ENCODE measurements around the gene INAFM2.

The INAFM2 gene

GRCh38 chr15:40344631-40345120 lies 21.2 kb downstream of the INAFM2 start:
- TF ChIP-seq FOXP2 (optimal IDR thresholded peaks at IDR 0.05; ENCODE audit: borderline replicate concordance, extremely low read depth, extremely low read length, insufficient read depth) (no peak), SIN3A (IDR thresholded peaks at IDR 0.05; ENCODE audit: borderline replicate concordance, insufficient read depth, low read length) (no peak), TAF1 (IDR thresholded peaks at IDR 0.05; ENCODE audit: borderline replicate concordance, insufficient read depth, low read length) (no peak), POLR2AphosphoS5 (IDR thresholded peaks at IDR 0.05; ENCODE audit: low read depth, low read length) (no peak)
- TF ChIP-seq, protein P1, sequence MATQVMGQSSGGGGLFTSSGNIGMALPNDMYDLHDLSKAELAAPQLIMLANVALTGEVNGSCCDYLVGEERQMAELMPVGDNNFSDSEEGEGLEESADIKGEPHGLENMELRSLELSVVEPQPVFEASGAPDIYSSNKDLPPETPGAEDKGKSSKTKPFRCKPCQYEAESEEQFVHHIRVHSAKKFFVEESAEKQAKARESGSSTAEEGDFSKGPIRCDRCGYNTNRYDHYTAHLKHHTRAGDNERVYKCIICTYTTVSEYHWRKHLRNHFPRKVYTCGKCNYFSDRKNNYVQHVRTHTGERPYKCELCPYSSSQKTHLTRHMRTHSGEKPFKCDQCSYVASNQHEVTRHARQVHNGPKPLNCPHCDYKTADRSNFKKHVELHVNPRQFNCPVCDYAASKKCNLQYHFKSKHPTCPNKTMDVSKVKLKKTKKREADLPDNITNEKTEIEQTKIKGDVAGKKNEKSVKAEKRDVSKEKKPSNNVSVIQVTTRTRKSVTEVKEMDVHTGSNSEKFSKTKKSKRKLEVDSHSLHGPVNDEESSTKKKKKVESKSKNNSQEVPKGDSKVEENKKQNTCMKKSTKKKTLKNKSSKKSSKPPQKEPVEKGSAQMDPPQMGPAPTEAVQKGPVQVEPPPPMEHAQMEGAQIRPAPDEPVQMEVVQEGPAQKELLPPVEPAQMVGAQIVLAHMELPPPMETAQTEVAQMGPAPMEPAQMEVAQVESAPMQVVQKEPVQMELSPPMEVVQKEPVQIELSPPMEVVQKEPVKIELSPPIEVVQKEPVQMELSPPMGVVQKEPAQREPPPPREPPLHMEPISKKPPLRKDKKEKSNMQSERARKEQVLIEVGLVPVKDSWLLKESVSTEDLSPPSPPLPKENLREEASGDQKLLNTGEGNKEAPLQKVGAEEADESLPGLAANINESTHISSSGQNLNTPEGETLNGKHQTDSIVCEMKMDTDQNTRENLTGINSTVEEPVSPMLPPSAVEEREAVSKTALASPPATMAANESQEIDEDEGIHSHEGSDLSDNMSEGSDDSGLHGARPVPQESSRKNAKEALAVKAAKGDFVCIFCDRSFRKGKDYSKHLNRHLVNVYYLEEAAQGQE (IDR thresholded peaks at IDR 0.05; ENCODE audit: insufficient read depth in 1 of 2, low read depth in 2 of 2, low read length in 2 of 2): no peak

DNA sequence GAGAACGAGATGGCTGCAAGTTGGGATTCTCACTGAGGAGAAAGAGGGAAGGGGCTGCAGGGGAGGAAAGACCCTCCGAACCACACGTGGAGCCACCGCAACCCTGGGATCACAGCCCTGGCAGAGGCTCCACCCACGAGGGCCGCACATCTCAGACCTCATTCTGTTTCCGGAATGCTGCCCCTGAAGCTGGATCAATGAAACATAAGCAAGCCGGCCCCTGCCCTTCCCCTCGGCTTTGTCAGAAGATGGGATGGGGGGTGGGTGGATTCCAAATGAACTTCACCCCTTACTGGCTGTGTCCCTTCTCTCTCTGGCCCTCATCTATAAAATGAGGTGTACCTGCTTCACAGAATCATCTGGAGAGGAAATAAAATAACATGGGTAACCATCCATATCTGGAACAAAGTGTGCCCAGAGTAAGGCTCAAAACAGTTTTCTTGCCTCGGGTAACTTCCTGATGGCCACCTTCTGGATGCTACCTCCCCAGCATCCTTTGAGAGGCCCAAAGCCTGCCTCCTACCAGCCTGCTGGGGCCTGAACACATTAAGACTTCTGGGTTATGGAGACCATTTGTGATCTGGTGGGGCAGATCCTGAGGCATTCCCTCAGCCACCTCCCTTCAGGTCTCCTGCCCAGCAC lies 21.9 kb downstream of the INAFM2 start:
- TF ChIP-seq POLR2AphosphoS5 (IDR thresholded peaks at IDR 0.05; ENCODE audit: low read depth, low read length) (no peak), TAF1 (IDR thresholded peaks at IDR 0.05; ENCODE audit: borderline replicate concordance, insufficient read depth, low read length) (no peak), FOXP2 (optimal IDR thresholded peaks at IDR 0.05; ENCODE audit: borderline replicate concordance, extremely low read depth, extremely low read length, insufficient read depth) (no peak), SIN3A (IDR thresholded peaks at IDR 0.05; ENCODE audit: borderline replicate concordance, insufficient read depth, low read length) (no peak)

DNA sequence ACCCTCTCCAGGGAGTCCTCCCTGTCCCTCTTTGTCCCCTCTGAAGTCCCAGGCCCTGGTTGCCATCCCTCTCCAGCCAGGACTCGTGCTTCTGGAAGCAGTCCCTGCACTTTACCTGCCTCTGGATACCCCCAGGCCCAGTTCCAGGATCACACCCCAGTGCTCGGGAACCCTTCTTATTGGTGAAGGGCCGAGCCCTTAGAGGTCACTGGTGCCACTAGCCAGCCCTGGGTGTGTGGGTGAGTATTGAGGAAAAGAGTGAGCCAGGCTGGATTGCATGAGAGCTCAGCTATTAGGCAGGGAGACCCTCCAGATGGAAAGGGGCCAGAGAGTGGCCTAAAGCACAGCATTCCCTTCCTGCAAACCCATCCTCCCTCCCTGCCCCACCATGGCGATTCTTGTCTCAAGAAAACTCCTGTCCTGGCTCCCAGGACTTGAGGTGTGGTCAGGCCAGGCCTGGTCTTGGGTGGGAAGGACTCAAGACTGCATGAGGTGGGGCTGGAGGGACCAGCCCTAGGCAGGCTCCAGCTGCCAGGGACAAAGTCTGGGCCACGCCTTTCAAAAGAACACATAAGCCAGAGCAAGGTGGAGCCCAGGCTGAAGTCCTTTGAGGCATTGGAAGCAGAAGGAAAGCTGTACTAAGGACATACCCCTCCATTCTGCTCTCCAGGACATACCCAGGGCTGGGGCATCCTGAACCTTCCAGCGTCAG lies 22.5 kb downstream of the INAFM2 start:
- TF ChIP-seq, protein P1 (IDR thresholded peaks at IDR 0.05; ENCODE audit: insufficient read depth in 1 of 2, low read depth in 2 of 2, low read length in 2 of 2): no peak
- TF ChIP-seq SIN3A (IDR thresholded peaks at IDR 0.05; ENCODE audit: borderline replicate concordance, insufficient read depth, low read length) (no peak), POLR2AphosphoS5 (IDR thresholded peaks at IDR 0.05; ENCODE audit: low read depth, low read length) (no peak), FOXP2 (optimal IDR thresholded peaks at IDR 0.05; ENCODE audit: borderline replicate concordance, extremely low read depth, extremely low read length, insufficient read depth) (no peak), TAF1 (IDR thresholded peaks at IDR 0.05; ENCODE audit: borderline replicate concordance, insufficient read depth, low read length) (no peak)

DNA sequence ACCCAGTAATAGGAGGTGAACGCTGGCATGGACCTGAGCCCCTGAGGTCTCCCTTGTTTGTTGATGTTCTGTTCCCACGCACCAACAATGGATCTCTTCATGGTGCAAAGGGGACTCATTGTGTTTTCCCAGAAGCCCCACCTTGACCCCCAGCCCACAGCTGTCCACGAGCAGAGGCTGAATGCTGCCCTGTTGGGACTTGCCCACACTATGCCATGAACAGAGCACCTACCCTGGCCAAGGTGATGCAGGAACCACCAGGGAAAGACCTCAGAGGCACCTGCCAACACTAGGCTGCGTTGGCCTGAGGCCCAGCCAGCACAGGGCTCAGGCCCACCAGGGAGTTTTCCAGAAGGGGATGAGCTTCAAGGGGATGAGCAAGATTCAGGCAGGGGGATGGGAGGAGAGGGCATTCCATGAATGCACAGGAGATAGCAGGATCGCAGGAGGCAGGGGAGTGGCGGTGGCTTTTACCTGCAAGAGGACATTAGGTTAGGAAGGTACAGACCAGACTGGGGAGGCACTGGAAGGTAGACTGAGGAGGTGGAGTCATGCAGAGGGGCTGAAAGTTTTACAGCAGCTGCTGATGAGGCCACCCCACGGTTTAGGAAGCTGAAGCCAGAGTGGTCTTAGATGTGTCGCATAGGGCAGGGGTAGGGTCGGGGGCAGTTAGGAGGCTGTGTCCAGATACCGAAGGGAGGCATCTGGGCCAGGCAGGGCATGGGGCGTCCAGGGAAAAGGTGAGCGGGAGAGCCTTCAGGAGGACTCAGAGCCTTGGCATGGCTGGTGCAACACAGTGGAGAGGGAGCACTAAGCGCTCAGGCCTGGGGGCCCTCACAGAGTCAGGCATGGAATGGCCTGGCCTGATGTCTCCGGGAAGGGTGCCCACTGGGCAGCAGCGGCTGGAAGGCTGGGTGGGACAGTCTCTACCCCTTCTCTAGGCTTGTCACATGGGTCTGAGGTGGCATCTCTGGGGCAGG lies 23.4 kb downstream of the INAFM2 start:
- TF ChIP-seq FOXP2 (optimal IDR thresholded peaks at IDR 0.05; ENCODE audit: borderline replicate concordance, extremely low read depth, extremely low read length, insufficient read depth) (no peak), SIN3A (IDR thresholded peaks at IDR 0.05; ENCODE audit: borderline replicate concordance, insufficient read depth, low read length) (no peak), TAF1 (IDR thresholded peaks at IDR 0.05; ENCODE audit: borderline replicate concordance, insufficient read depth, low read length) (no peak), POLR2AphosphoS5 (IDR thresholded peaks at IDR 0.05; ENCODE audit: low read depth, low read length) (no peak)
- TF ChIP-seq, protein P1 (IDR thresholded peaks at IDR 0.05; ENCODE audit: insufficient read depth in 1 of 2, low read depth in 2 of 2, low read length in 2 of 2): no peak
